Measurements from ENCODE around the gene GRM2. TPM values are rescaled to one million over a fixed set of nuclear protein-coding genes. Genes with fewer than 3 reads are reported as not detected.

Gene GRM2
- total RNA-seq, 4 donors from 2014 or later, result 0.13 to 2.2 (median 0.91) TPM

DNA sequence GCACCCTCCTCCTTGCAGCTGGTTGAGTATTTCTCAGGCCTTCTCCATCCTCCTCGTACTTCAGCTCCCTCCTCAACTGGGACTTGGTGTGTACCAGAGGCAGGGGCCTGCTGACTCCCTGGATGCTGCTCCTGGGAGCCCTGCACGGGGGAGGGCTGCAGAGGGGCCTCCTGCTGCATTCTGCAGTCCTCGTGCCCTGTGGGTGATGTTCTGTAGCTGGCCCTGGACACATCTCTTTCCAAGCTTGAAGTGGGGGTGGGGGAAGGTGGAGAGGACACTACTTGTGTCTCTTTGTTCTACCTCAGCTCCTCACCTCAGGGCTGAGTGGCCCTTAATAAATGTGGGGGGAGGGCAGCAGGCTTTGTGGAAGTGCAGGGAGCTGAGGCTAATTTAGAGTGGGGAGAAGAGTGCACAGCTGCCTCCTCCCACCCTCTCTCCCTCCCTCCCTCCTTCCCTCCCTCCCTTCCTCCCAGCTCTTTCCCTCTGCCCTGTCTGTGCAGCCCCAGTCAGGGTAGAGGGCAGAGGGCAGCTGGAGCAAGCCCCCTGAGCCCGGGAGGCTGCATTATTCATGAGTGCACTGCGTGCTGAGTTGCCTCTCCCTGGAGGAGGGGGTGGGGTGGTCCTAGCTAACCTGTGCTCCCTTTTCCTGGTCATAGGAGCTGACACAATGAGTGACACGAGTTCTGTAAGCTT is 3.7 kb upstream of the GRM2 start:
- H3K4me3 ChIP-seq (ENCODE audit: low read depth, poor library complexity, severe bottlenecking), result no peak overlapping the region
- TF ChIP-seq, protein P1, sequence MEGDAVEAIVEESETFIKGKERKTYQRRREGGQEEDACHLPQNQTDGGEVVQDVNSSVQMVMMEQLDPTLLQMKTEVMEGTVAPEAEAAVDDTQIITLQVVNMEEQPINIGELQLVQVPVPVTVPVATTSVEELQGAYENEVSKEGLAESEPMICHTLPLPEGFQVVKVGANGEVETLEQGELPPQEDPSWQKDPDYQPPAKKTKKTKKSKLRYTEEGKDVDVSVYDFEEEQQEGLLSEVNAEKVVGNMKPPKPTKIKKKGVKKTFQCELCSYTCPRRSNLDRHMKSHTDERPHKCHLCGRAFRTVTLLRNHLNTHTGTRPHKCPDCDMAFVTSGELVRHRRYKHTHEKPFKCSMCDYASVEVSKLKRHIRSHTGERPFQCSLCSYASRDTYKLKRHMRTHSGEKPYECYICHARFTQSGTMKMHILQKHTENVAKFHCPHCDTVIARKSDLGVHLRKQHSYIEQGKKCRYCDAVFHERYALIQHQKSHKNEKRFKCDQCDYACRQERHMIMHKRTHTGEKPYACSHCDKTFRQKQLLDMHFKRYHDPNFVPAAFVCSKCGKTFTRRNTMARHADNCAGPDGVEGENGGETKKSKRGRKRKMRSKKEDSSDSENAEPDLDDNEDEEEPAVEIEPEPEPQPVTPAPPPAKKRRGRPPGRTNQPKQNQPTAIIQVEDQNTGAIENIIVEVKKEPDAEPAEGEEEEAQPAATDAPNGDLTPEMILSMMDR (IDR thresholded peaks at IDR 0.05), result no peak
- no peak for TF ChIP-seq POLR2A (IDR thresholded peaks at IDR 0.05)
- DNase-seq (ENCODE audit: low spot score in 2 of 2), result no peak
- intact Hi-C loops (cut with DNase I; ENCODE audit: low total_unique reads), result no loop called here
- WGBS, 2 donors, result 52 to 71% methylated on average over 6 of the region's 6 CpGs

DNA sequence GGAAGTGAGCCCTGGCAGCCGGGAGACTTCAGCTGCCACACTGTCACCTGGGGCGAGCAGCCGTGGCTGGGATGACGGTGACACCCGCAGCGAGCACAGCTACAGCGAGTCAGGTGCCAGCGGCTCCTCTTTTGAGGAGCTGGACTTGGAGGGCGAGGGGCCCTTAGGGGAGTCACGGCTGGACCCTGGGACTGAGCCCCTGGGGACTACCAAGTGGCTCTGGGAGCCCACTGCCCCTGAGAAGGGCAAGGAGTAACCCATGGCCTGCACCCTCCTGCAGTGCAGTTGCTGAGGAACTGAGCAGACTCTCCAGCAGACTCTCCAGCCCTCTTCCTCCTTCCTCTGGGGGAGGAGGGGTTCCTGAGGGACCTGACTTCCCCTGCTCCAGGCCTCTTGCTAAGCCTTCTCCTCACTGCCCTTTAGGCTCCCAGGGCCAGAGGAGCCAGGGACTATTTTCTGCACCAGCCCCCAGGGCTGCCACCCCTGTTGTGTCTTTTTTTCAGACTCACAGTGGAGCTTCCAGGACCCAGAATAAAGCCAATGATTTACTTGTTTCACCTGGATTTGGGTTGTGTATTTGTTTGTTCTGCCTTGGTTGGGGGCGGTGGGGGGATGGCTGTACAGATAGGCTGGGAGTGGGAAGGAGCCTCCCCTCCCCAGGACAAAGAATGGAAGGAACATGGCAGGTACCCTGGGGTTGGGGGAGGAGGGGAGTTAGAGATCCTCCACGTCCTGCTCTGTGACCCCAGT is 2.9 kb upstream of the GRM2 start:
- intact Hi-C loops (cut with DNase I; ENCODE audit: low total_unique reads), result no loop called here
- 69 to 84% methylated on average over 9 to 12 of the region's 12 CpGs for WGBS, 2 donors
- TF ChIP-seq, protein P1 (IDR thresholded peaks at IDR 0.05), result no peak
- TF ChIP-seq POLR2A (IDR thresholded peaks at IDR 0.05), result no peak
- no peak overlapping the region for H3K4me3 ChIP-seq (ENCODE audit: low read depth, poor library complexity, severe bottlenecking)
- no peak for DNase-seq (ENCODE audit: low spot score in 2 of 2)

DNA sequence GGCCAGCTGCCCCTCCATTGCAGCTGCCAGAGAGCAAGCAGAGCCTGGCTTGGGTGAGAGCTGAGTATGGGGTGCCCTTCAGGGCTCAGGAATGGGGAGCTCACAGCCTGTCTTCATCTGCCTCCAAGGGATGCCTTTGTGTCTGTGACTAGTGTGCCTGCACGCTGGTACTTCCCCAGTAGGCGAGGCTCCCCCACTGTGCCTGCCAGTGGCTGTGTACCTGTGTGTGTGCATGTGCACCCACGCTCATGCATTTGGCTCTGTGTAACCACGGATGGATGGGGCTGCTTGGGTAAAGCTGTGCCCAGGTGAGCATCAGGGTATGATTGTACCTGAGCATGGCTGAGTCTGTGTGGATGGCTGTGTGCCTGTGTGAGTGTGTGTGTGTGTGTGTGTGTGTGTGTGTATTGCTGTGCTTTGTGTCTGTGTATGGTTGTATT is 2.3 kb upstream of the GRM2 start:
- WGBS, 2 donors, result 65 to 72% methylated on average over 4 of the region's 4 CpGs
- no peak for TF ChIP-seq POLR2A (IDR thresholded peaks at IDR 0.05)
- TF ChIP-seq, protein P1 (IDR thresholded peaks at IDR 0.05), result no peak
- intact Hi-C loops (cut with DNase I; ENCODE audit: low total_unique reads), result no loop called here
- no peak overlapping the region for H3K4me3 ChIP-seq (ENCODE audit: low read depth, poor library complexity, severe bottlenecking)
- DNase-seq (ENCODE audit: low spot score in 2 of 2), result no peak

DNA sequence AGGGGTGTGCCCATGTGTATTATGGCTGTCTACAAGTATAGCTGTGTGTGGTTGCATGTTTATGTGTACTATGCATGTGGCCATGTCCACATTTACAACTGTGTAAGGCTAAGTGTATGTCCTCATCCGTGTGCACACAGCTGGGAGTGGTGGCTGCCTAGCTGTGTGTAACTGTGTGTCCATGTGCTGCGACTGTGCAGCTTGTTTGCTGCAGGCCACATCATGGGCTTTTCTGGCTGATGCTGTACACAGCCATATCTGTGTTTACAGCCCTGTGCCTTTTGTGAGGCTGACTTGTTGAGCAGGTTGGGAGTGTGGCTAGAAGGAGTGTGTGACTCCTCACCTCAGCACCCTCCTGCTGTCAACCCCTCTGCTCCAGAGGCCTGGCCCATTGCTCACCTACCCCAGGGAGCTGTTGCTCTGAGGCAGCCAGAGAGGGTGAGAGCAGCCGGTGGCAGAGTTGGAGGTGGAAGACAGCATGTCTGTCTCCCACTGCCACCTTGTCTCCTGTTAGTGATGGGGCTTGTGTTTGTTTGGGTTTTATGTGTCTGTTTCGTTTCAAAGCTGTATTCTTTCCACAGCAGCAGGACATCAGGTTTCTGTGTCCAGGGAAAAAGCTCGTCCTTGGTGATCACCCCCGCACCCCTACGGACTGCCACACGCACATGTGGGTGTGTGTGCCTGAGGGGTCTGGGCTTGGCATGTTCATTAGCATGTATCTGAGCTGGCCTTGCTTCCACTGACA is 1.4 kb upstream of the GRM2 start:
- no peak for DNase-seq (ENCODE audit: low spot score in 2 of 2)
- intact Hi-C loops (cut with DNase I; ENCODE audit: low total_unique reads), result no loop called here
- H3K4me3 ChIP-seq (ENCODE audit: low read depth, poor library complexity, severe bottlenecking), result no peak overlapping the region
- no peak for TF ChIP-seq POLR2A (IDR thresholded peaks at IDR 0.05)
- TF ChIP-seq, protein P1 (IDR thresholded peaks at IDR 0.05), result no peak
- WGBS, 2 donors, result 78 to 82% methylated on average over 8 of the region's 8 CpGs

DNA sequence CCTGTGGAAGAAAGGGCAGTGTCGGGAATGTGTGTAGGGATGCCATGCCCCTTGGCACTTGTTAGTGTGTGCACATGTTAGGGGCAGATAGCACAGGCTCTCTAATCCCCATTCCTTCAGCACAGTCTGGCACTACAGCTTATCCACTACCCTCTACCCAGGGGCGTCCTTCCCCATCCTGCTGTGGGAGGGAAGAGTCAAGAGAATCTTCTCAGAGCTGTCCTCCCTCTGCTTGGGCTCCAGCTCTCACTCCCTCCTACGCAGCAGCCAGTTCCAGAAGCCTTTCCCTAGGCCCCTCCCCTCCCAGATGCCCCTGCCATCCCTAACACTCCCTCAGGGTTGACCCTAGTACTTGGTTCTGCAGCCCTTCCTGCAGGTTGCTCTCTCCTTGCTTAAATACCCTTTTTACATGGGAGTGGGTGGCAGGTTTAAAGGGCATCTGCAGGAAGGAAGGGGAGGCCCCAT is 815 bp upstream of the GRM2 start:
- no peak for DNase-seq (ENCODE audit: low spot score in 2 of 2)
- intact Hi-C loops (cut with DNase I; ENCODE audit: low total_unique reads), result no loop called here
- WGBS, 2 donors, result 81 to 84% methylated on average over 3 of the region's 3 CpGs
- TF ChIP-seq, protein P1 (IDR thresholded peaks at IDR 0.05), result no peak
- TF ChIP-seq POLR2A (IDR thresholded peaks at IDR 0.05), result no peak
- no peak overlapping the region for H3K4me3 ChIP-seq (ENCODE audit: low read depth, poor library complexity, severe bottlenecking)

Measured in lower leg skin (tissue), 4 donors.